ENCODE data around the gene PLXNA4.

PLXNA4 gene

DNA sequence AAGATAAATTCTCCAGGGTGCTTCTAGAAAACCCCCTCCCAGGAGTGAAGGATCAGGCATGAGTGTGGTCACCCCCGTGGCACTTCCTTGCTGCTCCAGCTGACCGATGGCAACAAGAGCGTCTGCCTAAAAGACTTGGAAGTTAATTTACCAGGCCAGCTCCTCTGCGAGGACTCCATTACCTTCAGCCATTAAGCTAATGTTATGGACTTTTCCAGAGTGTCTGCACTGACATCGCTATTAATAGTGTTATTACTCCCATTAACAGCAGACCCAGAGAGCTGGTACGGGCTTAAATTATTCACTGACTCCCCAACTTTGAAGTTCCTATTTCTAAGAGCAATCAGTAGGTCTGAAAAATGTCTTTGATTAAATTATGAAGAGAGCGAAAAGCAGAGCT, 345.8 kb downstream of the PLXNA4 start (continued):
- no peak for TF ChIP-seq TCF7L2 (IDR thresholded peaks at IDR 0.05; ENCODE audit: borderline replicate concordance, low read depth, low read length)
- TF ChIP-seq ZNF473 (tag by site-specific recombination; IDR thresholded peaks at IDR 0.05): no peak
- no peak for TF ChIP-seq KLF16 (tag by site-specific recombination; IDR thresholded peaks at IDR 0.05)

GRCh38 chr7:132228240-132228639, 348.0 kb downstream of the PLXNA4 start:
- TF ChIP-seq TCF7L2 (IDR thresholded peaks at IDR 0.05; ENCODE audit: borderline replicate concordance, low read depth, low read length): no peak
- TF ChIP-seq OVOL3 (tag by site-specific recombination; IDR thresholded peaks at IDR 0.05): no peak
- TF ChIP-seq ZNF16 (tag by site-specific recombination; IDR thresholded peaks at IDR 0.05; ENCODE audit: low read depth): no peak
- no peak for TF ChIP-seq ZNF704 (tag by site-specific recombination; IDR thresholded peaks at IDR 0.05)
- TF ChIP-seq ZNF654 (tag by site-specific recombination; IDR thresholded peaks at IDR 0.05; ENCODE audit: low read depth): no peak
- TF ChIP-seq CTCF (tag by site-specific recombination; IDR thresholded peaks at IDR 0.05): no peak
- Histone ChIP-seq H3K4me1 (ENCODE audit: control insufficient read depth, insufficient read depth, low read length) (no peaks in the 10 kb centered on the region), H3K4me3 (ENCODE audit: low read depth, low read length) (no peak overlapping the region), H3K27ac (ENCODE audit: extremely low read depth, low read depth, low read length) (no peak overlapping the region), H3K36me3 (ENCODE audit: control insufficient read depth in 2 of 2, insufficient read depth in 1 of 2, low read length in 2 of 2) (no peaks in the 10 kb centered on the region), H3K9me3 (ENCODE audit: control insufficient read depth, insufficient read depth, low read depth, low read length) (no peaks in the 10 kb centered on the region)
- CTCF ChIA-PET: no interaction called here
- POLR2A ChIA-PET: no interaction called here

- Histone ChIP-seq H3K9me3 (ENCODE audit: control insufficient read depth, insufficient read depth, low read depth, low read length) (no peaks in the 10 kb centered on the region), H3K4me3 (ENCODE audit: low read depth, low read length) (no peak overlapping the region), H3K27ac (ENCODE audit: extremely low read depth, low read depth, low read length) (no peak overlapping the region), H3K36me3 (ENCODE audit: control insufficient read depth in 2 of 2, insufficient read depth in 1 of 2, low read length in 2 of 2) (no peaks in the 10 kb centered on the region), H3K4me1 (ENCODE audit: control insufficient read depth, insufficient read depth, low read length) (no peaks in the 10 kb centered on the region)
- no peak for TF ChIP-seq ZNF473 (tag by site-specific recombination; IDR thresholded peaks at IDR 0.05)
- TF ChIP-seq AEBP2 (tag by site-specific recombination; IDR thresholded peaks at IDR 0.05; ENCODE audit: borderline replicate concordance): no peak
- TF ChIP-seq KLF9 (tag by site-specific recombination; IDR thresholded peaks at IDR 0.05; ENCODE audit: low read depth): no peak
- no peak for TF ChIP-seq ZNF114 (tag by site-specific recombination; IDR thresholded peaks at IDR 0.05)
- TF ChIP-seq REPIN1 (tag by site-specific recombination; IDR thresholded peaks at IDR 0.05; ENCODE audit: low read depth): no peak
- no peak for TF ChIP-seq ZNF768 (tag by site-specific recombination; IDR thresholded peaks at IDR 0.05)
- CTCF ChIA-PET: interaction anchor here (0.6 kb wide), 1 partner anchor 187 kb away, joined by 3 read pairs; no protein-coding TSS in a partner anchor
- POLR2A ChIA-PET: no interaction called here
Measured at GRCh38 chr7:132226957-132227290, 349.3 kb downstream of the PLXNA4 start.

DNA sequence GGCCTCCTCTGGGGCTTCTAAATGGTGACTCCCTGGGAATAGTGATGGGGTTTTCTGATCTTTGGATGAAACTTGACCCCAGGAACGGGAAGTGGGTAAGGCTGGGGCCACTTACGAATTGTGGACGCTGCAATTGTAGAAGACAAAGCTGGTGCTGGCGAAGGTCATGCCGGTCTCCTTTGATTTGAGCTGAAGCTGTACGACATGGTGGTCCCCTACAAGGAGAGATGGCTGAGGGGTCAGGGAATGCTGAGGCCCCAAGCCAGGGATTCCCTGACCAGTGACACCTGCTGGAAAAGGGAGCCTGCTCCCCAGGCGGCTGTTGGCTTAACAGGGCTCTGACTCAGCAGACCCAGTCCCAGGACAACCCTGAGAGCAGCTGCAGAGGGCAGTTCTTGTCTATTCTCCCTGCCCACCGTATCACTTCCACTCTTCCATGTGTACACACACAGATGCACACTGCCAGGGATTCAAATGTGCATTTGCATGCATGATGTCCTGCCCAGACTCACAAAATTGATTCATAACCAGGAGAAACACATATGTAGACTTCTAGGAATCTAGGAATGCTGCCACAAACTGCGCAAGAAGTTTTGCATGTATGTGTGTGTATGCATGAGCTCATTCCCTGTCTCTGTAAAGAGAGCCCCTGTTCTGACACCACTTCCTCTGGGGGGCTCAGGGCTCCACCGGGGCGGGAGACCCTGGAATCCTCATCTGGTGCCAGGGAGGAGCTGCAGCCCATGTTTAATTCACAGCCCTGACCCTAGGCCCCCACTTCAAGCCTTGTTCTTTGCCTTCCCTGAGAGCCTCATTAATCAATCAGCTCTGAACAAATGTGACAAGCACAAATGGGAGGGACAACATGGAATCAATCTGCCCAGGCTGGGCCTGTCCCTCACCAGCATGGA, 350.0 kb downstream of the PLXNA4 start:
- H3K4me1 ChIP-seq (ENCODE audit: control insufficient read depth, insufficient read depth, low read length): no peaks in the 10 kb centered on the region
- H3K4me3 ChIP-seq (ENCODE audit: low read depth, low read length): no peak overlapping the region
- ChIA-PET CTCF (no interaction called here), POLR2A (no interaction called here)
- H3K27ac ChIP-seq (ENCODE audit: extremely low read depth, low read depth, low read length): no peak overlapping the region
- no peaks in the 10 kb centered on the region for H3K36me3 ChIP-seq (ENCODE audit: control insufficient read depth in 2 of 2, insufficient read depth in 1 of 2, low read length in 2 of 2)
- no peaks in the 10 kb centered on the region for H3K9me3 ChIP-seq (ENCODE audit: control insufficient read depth, insufficient read depth, low read depth, low read length)
- TF ChIP-seq ZNF596 (tag by site-specific recombination; IDR thresholded peaks at IDR 0.05) (no peak), BCL6B (tag by site-specific recombination; IDR thresholded peaks at IDR 0.05) (no peak), ZFP69B (tag by site-specific recombination; IDR thresholded peaks at IDR 0.05) (no peak), PRDM1 (tag by site-specific recombination; IDR thresholded peaks at IDR 0.05) (no peak), INSM2 (tag by site-specific recombination; IDR thresholded peaks at IDR 0.05) (no peak), ZNF16 (tag by site-specific recombination; IDR thresholded peaks at IDR 0.05; ENCODE audit: low read depth) (no peak), ZNF580 (tag by site-specific recombination; IDR thresholded peaks at IDR 0.05) (no peak), ZNF654 (tag by site-specific recombination; IDR thresholded peaks at IDR 0.05; ENCODE audit: low read depth) (no peak), ZNF274 (IDR thresholded peaks at IDR 0.05; ENCODE audit: low read length) (no peak), ZNF274 (tag by site-specific recombination; IDR thresholded peaks at IDR 0.05; ENCODE audit: borderline replicate concordance) (no peak)

Measured in HEK293 (cell line).